AG04449 (cell line): ENCODE measurements around the gene SMYD3.

Experiments
- CTCF ChIA-PET: fragments of 350-600 bp; formaldehyde crosslinking; extraction: SDS; loops from one replicate; lab custom pipeline; 2021; ENCODE audit warnings: antibody characterized with exemption; lab: Yijun Ruan, JAX
- POLR2A ChIA-PET: fragments of 400-600, 350-600 bp; formaldehyde crosslinking; extraction: SDS; loops from one replicate; lab custom pipeline; 2020; ENCODE audit warnings: antibody characterized with exemption, inconsistent platforms; lab: Yijun Ruan, JAX
- DNase-seq: peaks from one replicate; pipeline ENCODE4 v3.0.0-alpha.2; 2010; ENCODE audit warnings: low read depth, low spot score
- H3K4me3 ChIP-seq: 2 replicates; pipeline ENCODE4 v1.5.1; 2011; ENCODE audit warnings: low read depth, mild to moderate bottlenecking, control low read depth, low read length
- CTCF ChIP-seq: IDR thresholded peaks from one replicate; pipeline ENCODE4 v1.5.1; 2011; ENCODE audit warnings: mild to moderate bottlenecking, moderate library complexity, low read length, control low read depth, inconsistent platforms; ENCODE audit not compliant: insufficient read depth; ENCODE audit errors: missing control alignments

SMYD3 gene

GRCh38 chr1:246274186-246274585, 232.9 kb downstream of the SMYD3 start:
- ChIA-PET POLR2A (interaction anchor here (0.5 kb wide), 1 partner anchor 38 kb away, joined by 3 read pairs; no protein-coding TSS in a partner anchor), CTCF (interaction anchor here (1.4 kb wide), 1 partner anchor 1120 kb away, joined by 4 read pairs; no protein-coding TSS in a partner anchor)
- DNase-seq: no peak
- no peak overlapping the region for H3K4me3 ChIP-seq
- no peak for TF ChIP-seq CTCF

DNA sequence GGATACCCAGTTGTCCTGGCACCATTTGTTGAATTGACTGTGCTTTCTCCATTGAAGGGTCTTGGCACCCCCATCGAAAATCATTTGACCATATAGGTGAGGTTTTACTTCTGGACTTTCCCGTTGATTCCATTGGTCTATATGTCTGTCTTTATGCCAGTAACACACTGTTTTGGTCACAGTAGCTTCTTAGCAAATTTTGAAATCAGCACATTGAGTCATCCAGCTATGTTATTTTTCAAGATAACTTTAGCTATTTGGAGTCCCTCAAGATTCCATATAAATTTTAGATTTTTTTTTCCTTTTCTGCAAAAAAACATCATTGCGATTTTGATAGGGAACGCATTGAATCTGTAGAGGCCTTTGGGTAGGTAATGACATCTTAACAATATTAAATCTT, 235.6 kb downstream of the SMYD3 start:
- H3K4me3 ChIP-seq: no peak overlapping the region
- no peak for TF ChIP-seq CTCF
- CTCF ChIA-PET: interaction anchor here (1.4 kb wide), 1 partner anchor 9 kb away, joined by 4 read pairs; no protein-coding TSS in a partner anchor
- POLR2A ChIA-PET: no interaction called here
- DNase-seq: no peak

- no peak for DNase-seq
- ChIA-PET CTCF (interaction anchor here (0.8 kb wide), 1 partner anchor 28 kb away, joined by 3 read pairs; no protein-coding TSS in a partner anchor), POLR2A (no interaction called here)
- no peak overlapping the region for H3K4me3 ChIP-seq
- TF ChIP-seq CTCF: no peak
Measured at GRCh38 chr1:246270236-246270635, 236.8 kb downstream of the SMYD3 start.

GRCh38 chr1:246269466-246269865, 237.6 kb downstream of the SMYD3 start:
- no peak for TF ChIP-seq CTCF
- no peak overlapping the region for H3K4me3 ChIP-seq
- ChIA-PET POLR2A (no interaction called here), CTCF (interaction anchor here (0.8 to 1.0 kb wide), 2 partner anchors 10 to 28 kb away, joined by 3 read pairs; no protein-coding TSS in a partner anchor)
- no peak for DNase-seq

DNA sequence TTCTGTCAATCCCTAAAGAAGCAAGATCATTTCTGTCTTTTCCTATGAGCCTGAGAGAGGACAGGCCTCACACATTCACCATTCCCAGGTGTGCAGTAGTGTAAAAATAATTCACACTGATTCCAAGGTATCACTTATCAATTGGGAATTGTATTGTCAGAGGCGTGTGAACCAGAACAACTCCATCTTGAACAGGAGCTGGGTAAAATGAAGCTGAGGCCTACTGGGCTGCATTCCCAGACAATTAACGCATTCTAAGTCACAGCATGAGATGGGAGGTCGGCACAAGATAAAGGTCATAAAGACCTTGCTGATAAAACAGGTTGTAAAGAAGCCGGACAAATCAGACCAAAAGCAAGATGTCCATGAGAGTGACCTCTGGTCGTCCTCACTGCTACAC, 239.2 kb downstream of the SMYD3 start:
- no peak for DNase-seq
- CTCF ChIA-PET: interaction anchor here (2.2 kb wide), 1 partner anchor 13 kb away, joined by 4 read pairs; no protein-coding TSS in a partner anchor

GRCh38 chr1:246267426-246267825, 239.7 kb downstream of the SMYD3 start:
- CTCF ChIA-PET: interaction anchor here (0.6 to 2.2 kb wide), 2 partner anchors 14 to 21 kb away, joined by 3 to 4 read pairs; no protein-coding TSS in a partner anchor
- no peak for TF ChIP-seq CTCF
- DNase-seq: no peak
- POLR2A ChIA-PET: no interaction called here
- no peak overlapping the region for H3K4me3 ChIP-seq

More for the DNA sequence above, 239.2 kb downstream of the SMYD3 start:
- no peak overlapping the region for H3K4me3 ChIP-seq
- POLR2A ChIA-PET: no interaction called here
- no peak for TF ChIP-seq CTCF
